K562 (cell line): ENCODE measurements around the gene NET1. TPM values are rescaled to one million over a fixed set of nuclear protein-coding genes. Genes with fewer than 3 reads are reported as not detected.

Experiments
- EZH2 ChIP-seq: IDR thresholded peaks from 2 replicates; pipeline ENCODE4 v1.6.1; 2012; ENCODE audit warnings: low read depth, mild to moderate bottlenecking, inconsistent platforms, low read length, borderline replicate concordance
- JUN ChIP-seq, 2 experiments: sonication (generic) in 1 of 2; formaldehyde crosslinking in 1 of 2; IDR thresholded peaks; 2 replicates each; pipeline versions ENCODE4 v1.6.1 to v1.8.0; 2012 to 2022; ENCODE audit warnings: borderline replicate concordance in 2 of 2, mild to moderate bottlenecking in 2 of 2, improper control_type of control experiment in 1 of 2, low read depth in 1 of 2, low read length in 1 of 2, missing genetic modification reagents in 1 of 2
- NBN ChIP-seq: fragments of 450-650 bp; IDR thresholded peaks from 2 replicates; pipeline ENCODE4 v1.6.1; 2016; ENCODE audit warnings: low read depth, mild to moderate bottlenecking
- RB1 ChIP-seq: fragments of 450-650 bp; IDR thresholded peaks from 2 replicates; pipeline ENCODE4 v1.6.1; 2017; ENCODE audit warnings: low read depth, mild to moderate bottlenecking
- RCOR1 ChIP-seq, 2 experiments: IDR thresholded peaks; 2 replicates each; pipeline ENCODE4 v1.6.1; 2012; ENCODE audit warnings: low read depth in 2 of 2, low read length in 2 of 2, borderline replicate concordance in 1 of 2, improper control_type of control experiment in 1 of 2
- TAF1 ChIP-seq: IDR thresholded peaks from 2 replicates; pipeline ENCODE4 v1.6.1; 2011; ENCODE audit warnings: mild to moderate bottlenecking, low read length, moderate library complexity; ENCODE audit not compliant: insufficient read depth, control insufficient read depth, severe bottlenecking; ENCODE audit errors: extremely low read depth
- TCF3 ChIP-seq: sonication (generic); formaldehyde crosslinking; IDR thresholded peaks from 2 replicates; pipeline ENCODE4 v1.4.0; 2020; ENCODE audit warnings: mild to moderate bottlenecking, missing genetic modification reagents
- TRIM28 ChIP-seq: fragments of 450-650 bp; IDR thresholded peaks from 2 replicates; pipeline ENCODE4 v1.6.1; 2017
- ZEB2 ChIP-seq: fragments of 450-650 bp; IDR thresholded peaks from 2 replicates; pipeline ENCODE4 v1.6.1; 2016
- ZNF511 ChIP-seq: sonication (generic); formaldehyde crosslinking; IDR thresholded peaks from 2 replicates; pipeline ENCODE4 v1.8.0; 2022; ENCODE audit warnings: mild to moderate bottlenecking, missing genetic modification reagents
- polyA plus RNA-seq, 8 experiments: library from polyadenylated mRNA; depleted of rRNA in 4 of 8; stranded (reverse) in 5 of 8; unstranded in 3 of 8; fragments of >200 nt; fragmentation: Nextera tagmentation in 2 of 8; fragmentation: Illumina TruSeq in 1 of 8; extraction: Ambion mirVana in 2 of 8; extraction: Trizol in 1 of 8; gene quantifications; 2 replicates each; pipeline versions ENCODE4 v1.2.1 to v1.2.3, GENCODE V29; 2011 to 2014; ENCODE audit warnings: inconsistent platforms in 1 of 8, missing spikeins in 1 of 8
- total RNA-seq, 7 experiments: library from RNA; depleted of rRNA in 6 of 7; stranded (reverse); fragments of >200 nt in 6 of 7; fragmentation: Illumina TruSeq in 2 of 7; extraction: Trizol in 2 of 7; gene quantifications; 2 replicates each; pipeline versions ENCODE4 v1.2.1 to v1.2.3, GENCODE V29; 2011 to 2021; ENCODE audit warnings: low replicate concordance in 1 of 7
- TF ChIP-seq, protein P1 (sequence below), 2 experiments: fragments of 450-650 bp in 1 of 2; sonication (generic) in 1 of 2; formaldehyde crosslinking in 1 of 2; IDR thresholded peaks; 2 replicates each; pipeline versions ENCODE4 v1.7.1 to v1.9.0; 2016 to 2022; ENCODE audit warnings: inconsistent platforms in 1 of 2, mild to moderate bottlenecking in 1 of 2, missing genetic modification reagents in 1 of 2
- TF ChIP-seq, protein P2 (sequence below): fragments of 450-650 bp; IDR thresholded peaks from 2 replicates; pipeline ENCODE4 v1.6.1; 2018; ENCODE audit not compliant: partially characterized antibody

The NET1 gene
- total and polyA plus RNA-seq, 9 of the 15 experiments (the other 6 are each of a cell fraction or from before 2014, with no cell fraction given), result 47.4 to 258 (median 106) TPM

GRCh38 chr10:5461914-5462840, 49.8 kb downstream of the NET1 start (continued):
- TF ChIP-seq JUN (IDR thresholded peaks at IDR 0.05; ENCODE audit: borderline replicate concordance, low read depth, low read length), result 0 out of 2 replicates have a peak, but pooled peaks have one; percentile 36
- no peak for TF ChIP-seq JUN (CRISPR knock-in tag; IDR thresholded peaks at IDR 0.05; ENCODE audit: borderline replicate concordance)
- TF ChIP-seq ZNF511 (CRISPR knock-in tag), result no peak
- TF ChIP-seq TCF3 (CRISPR knock-in tag), result peak; percentile 33; the same call in 1 of the 2 replicates
- peak in 1 of 2 experiments; percentile 78; a peak in 2 of 4 replicates for TF ChIP-seq RCOR1 (IDR thresholded peaks at IDR 0.05; ENCODE audit: borderline replicate concordance in 1 of 2, low read depth in 2 of 2, low read length in 2 of 2)
- TF ChIP-seq, protein P1, sequence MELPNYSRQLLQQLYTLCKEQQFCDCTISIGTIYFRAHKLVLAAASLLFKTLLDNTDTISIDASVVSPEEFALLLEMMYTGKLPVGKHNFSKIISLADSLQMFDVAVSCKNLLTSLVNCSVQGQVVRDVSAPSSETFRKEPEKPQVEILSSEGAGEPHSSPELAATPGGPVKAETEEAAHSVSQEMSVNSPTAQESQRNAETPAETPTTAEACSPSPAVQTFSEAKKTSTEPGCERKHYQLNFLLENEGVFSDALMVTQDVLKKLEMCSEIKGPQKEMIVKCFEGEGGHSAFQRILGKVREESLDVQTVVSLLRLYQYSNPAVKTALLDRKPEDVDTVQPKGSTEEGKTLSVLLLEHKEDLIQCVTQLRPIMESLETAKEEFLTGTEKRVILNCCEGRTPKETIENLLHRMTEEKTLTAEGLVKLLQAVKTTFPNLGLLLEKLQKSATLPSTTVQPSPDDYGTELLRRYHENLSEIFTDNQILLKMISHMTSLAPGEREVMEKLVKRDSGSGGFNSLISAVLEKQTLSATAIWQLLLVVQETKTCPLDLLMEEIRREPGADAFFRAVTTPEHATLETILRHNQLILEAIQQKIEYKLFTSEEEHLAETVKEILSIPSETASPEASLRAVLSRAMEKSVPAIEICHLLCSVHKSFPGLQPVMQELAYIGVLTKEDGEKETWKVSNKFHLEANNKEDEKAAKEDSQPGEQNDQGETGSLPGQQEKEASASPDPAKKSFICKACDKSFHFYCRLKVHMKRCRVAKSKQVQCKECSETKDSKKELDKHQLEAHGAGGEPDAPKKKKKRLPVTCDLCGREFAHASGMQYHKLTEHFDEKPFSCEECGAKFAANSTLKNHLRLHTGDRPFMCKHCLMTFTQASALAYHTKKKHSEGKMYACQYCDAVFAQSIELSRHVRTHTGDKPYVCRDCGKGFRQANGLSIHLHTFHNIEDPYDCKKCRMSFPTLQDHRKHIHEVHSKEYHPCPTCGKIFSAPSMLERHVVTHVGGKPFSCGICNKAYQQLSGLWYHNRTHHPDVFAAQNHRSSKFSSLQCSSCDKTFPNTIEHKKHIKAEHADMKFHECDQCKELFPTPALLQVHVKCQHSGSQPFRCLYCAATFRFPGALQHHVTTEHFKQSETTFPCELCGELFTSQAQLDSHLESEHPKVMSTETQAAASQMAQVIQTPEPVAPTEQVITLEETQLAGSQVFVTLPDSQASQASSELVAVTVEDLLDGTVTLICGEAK (IDR thresholded peaks at IDR 0.05), result no peak; the same call in 1 of the 2 replicates
- TF ChIP-seq, protein P1 (CRISPR knock-in tag; IDR thresholded peaks at IDR 0.05), result no peak
- TF ChIP-seq, protein P2, sequence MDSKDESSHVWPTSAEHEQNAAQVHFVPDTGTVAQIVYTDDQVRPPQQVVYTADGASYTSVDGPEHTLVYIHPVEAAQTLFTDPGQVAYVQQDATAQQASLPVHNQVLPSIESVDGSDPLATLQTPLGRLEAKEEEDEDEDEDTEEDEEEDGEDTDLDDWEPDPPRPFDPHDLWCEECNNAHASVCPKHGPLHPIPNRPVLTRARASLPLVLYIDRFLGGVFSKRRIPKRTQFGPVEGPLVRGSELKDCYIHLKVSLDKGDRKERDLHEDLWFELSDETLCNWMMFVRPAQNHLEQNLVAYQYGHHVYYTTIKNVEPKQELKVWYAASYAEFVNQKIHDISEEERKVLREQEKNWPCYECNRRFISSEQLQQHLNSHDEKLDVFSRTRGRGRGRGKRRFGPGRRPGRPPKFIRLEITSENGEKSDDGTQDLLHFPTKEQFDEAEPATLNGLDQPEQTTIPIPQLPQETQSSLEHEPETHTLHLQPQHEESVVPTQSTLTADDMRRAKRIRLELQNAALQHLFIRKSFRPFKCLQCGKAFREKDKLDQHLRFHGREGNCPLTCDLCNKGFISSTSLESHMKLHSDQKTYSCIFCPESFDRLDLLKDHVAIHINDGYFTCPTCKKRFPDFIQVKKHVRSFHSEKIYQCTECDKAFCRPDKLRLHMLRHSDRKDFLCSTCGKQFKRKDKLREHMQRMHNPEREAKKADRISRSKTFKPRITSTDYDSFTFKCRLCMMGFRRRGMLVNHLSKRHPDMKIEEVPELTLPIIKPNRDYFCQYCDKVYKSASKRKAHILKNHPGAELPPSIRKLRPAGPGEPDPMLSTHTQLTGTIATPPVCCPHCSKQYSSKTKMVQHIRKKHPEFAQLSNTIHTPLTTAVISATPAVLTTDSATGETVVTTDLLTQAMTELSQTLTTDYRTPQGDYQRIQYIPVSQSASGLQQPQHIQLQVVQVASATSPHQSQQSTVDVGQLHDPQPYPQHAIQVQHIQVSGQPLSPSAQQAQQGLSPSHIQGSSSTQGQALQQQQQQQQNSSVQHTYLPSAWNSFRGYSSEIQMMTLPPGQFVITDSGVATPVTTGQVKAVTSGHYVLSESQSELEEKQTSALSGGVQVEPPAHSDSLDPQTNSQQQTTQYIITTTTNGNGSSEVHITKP, result peak; percentile 31
- peak; percentile 69 for TF ChIP-seq ZEB2
- TF ChIP-seq RB1, result no peak
- TF ChIP-seq NBN, result peak; percentile 82; the same call in 1 of the 2 replicates
- no peak for TF ChIP-seq EZH2
- no peak for TF ChIP-seq TAF1
- TF ChIP-seq TRIM28, result no peak
